ENCODE results near the gene RPL10A. TPM values are rescaled to one million over a fixed set of nuclear protein-coding genes. Genes with fewer than 3 reads are reported as not detected.
"Not testable (repeated sequence)": the region's sequence is repeated elsewhere in the genome, so short reads cannot be mapped to it uniquely, and the experiment has no call there.

The RPL10A gene
- polyA plus RNA-seq, 1 donor (not counting 4 experiments of a cell fraction or from before 2014, with no cell fraction given) = 2,462 TPM

DNA sequence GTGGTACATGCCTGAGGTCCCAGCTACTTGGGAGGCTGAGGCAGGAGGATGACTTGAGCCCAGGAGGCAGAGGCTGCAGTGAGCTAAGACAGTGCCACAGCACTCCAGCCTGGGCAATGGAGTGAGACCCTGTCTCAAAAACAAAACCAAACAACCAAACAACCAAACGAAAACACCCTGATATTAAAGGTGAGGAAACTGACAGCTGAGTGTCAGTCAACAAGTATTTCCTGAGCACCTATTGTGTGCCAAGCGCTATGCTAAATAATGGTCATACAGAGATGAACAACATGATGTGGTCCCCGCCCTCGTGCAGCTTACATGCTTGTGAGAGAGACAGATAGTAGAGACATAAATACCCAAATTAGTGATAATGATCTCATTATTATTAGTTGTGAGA is 46.4 kb downstream of the RPL10A start:
- H4K20me1 ChIP-seq (ENCODE audit: control insufficient read depth, extremely low read depth, insufficient read depth, low read length) = no peaks in the 10 kb centered on the region
- no peaks in the 10 kb centered on the region for H3K9me1 ChIP-seq (ENCODE audit: control insufficient read depth, extremely low read depth, insufficient read depth, low read length)
- no peak overlapping the region for H3K4me2 ChIP-seq (ENCODE audit: control insufficient read depth, extremely low read depth, insufficient read depth, low read depth, low read length)
- H3K27ac ChIP-seq (ENCODE audit: control insufficient read depth, insufficient read depth, low read length) = no peak overlapping the region
- no peak overlapping the region for H2AFZ ChIP-seq (ENCODE audit: control insufficient read depth, low read length)
- H3K9ac ChIP-seq (ENCODE audit: control insufficient read depth, extremely low read depth, insufficient read depth, low read length) = no peak overlapping the region
- H3K27me3 ChIP-seq (ENCODE audit: control insufficient read depth, extremely low read depth, insufficient read depth, low read length) = peaks cover 22% of the 10 kb centered on the region
- no peaks in the 10 kb centered on the region for H3K79me2 ChIP-seq (ENCODE audit: control insufficient read depth, insufficient read depth, low read length)
- no peaks in the 10 kb centered on the region for H3K9me3 ChIP-seq (ENCODE audit: control insufficient read depth, low read depth, low read length)
- H3K4me3 ChIP-seq (ENCODE audit: control insufficient read depth in 2 of 3, extremely low read depth in 1 of 3, insufficient read depth in 2 of 3, low read depth in 1 of 3, low read length in 3 of 3) = no peak overlapping the region
- dilution Hi-C loops (cut with MboI; ENCODE audit: extremely low pct_ligation_motif_present, low sequenced_read_pairs) = no loop called here
- no peaks in the 10 kb centered on the region for H3K4me1 ChIP-seq (ENCODE audit: control insufficient read depth, extremely low read depth, insufficient read depth, low read length)
- TF ChIP-seq EZH2 (IDR thresholded peaks at IDR 0.05; ENCODE audit: low read length) (no peak), CTCF (optimal IDR thresholded peaks at IDR 0.05 in 1 of 3, IDR thresholded peaks at IDR 0.05 in 1 of 3, conservative IDR thresholded peaks at IDR 0.05 in 1 of 3; ENCODE audit: extremely low read depth in 1 of 3, insufficient read depth in 2 of 3, low read length in 3 of 3) (no peak)
- no peak for FAIRE-seq
- no peak for DNase-seq (ENCODE audit: low read depth, low spot score)
- H3K36me3 ChIP-seq (ENCODE audit: control insufficient read depth in 2 of 2, extremely low read depth in 1 of 2, insufficient read depth in 2 of 2, low read length in 2 of 2) = no peaks in the 10 kb centered on the region

DNA sequence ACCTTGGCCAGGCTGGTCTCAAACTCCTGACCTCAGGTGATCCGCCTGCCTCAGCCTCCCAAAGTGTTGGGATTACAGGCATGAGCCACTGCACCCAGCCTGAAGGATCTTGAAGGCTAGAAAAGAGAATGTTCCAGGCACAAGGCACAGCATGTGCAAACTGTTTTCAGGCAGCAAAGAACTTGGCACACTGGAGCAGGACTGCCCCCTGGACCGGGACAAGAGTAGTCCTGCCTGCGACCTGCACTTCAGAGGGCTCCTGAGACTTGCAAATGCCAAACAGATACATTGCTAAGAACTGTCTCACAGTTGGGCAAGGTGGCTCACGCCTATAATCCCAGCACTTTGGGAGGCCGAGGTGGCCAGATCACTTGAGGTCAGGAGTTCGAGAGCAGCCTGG is 47.7 kb downstream of the RPL10A start:
- DNase-seq (ENCODE audit: low read depth, low spot score); H3K9me3 ChIP-seq (ENCODE audit: control insufficient read depth, low read depth, low read length); H3K36me3 ChIP-seq (ENCODE audit: control insufficient read depth in 2 of 2, extremely low read depth in 1 of 2, insufficient read depth in 2 of 2, low read length in 2 of 2); H3K4me3 ChIP-seq (ENCODE audit: control insufficient read depth in 2 of 3, extremely low read depth in 1 of 3, insufficient read depth in 2 of 3, low read depth in 1 of 3, low read length in 3 of 3); H3K4me1 ChIP-seq (ENCODE audit: control insufficient read depth, extremely low read depth, insufficient read depth, low read length); H3K9me1 ChIP-seq (ENCODE audit: control insufficient read depth, extremely low read depth, insufficient read depth, low read length); dilution Hi-C loops (cut with MboI; ENCODE audit: extremely low pct_ligation_motif_present, low sequenced_read_pairs); H3K9ac ChIP-seq (ENCODE audit: control insufficient read depth, extremely low read depth, insufficient read depth, low read length); H2AFZ ChIP-seq (ENCODE audit: control insufficient read depth, low read length); FAIRE-seq; H3K4me2 ChIP-seq (ENCODE audit: control insufficient read depth, extremely low read depth, insufficient read depth, low read depth, low read length); H3K27ac ChIP-seq (ENCODE audit: control insufficient read depth, insufficient read depth, low read length); H4K20me1 ChIP-seq (ENCODE audit: control insufficient read depth, extremely low read depth, insufficient read depth, low read length); H3K79me2 ChIP-seq (ENCODE audit: control insufficient read depth, insufficient read depth, low read length): not testable (repeated sequence)
- TF ChIP-seq CTCF (optimal IDR thresholded peaks at IDR 0.05 in 1 of 3, IDR thresholded peaks at IDR 0.05 in 1 of 3, conservative IDR thresholded peaks at IDR 0.05 in 1 of 3; ENCODE audit: extremely low read depth in 1 of 3, insufficient read depth in 2 of 3, low read length in 3 of 3) = peak in 1 of 3 experiments; percentile 26
- peaks cover 15% of the 10 kb centered on the region for H3K27me3 ChIP-seq (ENCODE audit: control insufficient read depth, extremely low read depth, insufficient read depth, low read length)
